HAP-1 (cell line): Measurements from ENCODE around the gene MOV10L1.

Experiments
- DNase-seq, 2 experiments: peaks; one replicate each; pipeline ENCODE4 v3.0.0-alpha.2; 2016 to 2020; ENCODE audit warnings: low spot score in 2 of 2
- H3K27me3 ChIP-seq: fragments of 250-450 bp; sonication (Bioruptor Pico); 2 replicates; pipeline ENCODE4 v1.5.1; 2020; ENCODE audit warnings: low read depth, mild to moderate bottlenecking, moderate library complexity
- H3K36me3 ChIP-seq: fragments of 250-450 bp; sonication (Bioruptor Pico); replicated peaks from 2 replicates; pipeline ENCODE4 v1.5.1; 2020; ENCODE audit warnings: mild to moderate bottlenecking
- H3K4me1 ChIP-seq: fragments of 250-450 bp; sonication (Bioruptor Pico); 2 replicates; pipeline ENCODE4 v1.5.1; 2020; ENCODE audit warnings: mild to moderate bottlenecking
- H3K4me3 ChIP-seq: fragments of 250-450 bp; sonication (Bioruptor Pico); 2 replicates; pipeline ENCODE4 v1.5.1; 2020; ENCODE audit warnings: mild to moderate bottlenecking, moderate library complexity
- H3K9me3 ChIP-seq: fragments of 250-450 bp; sonication (Bioruptor Pico); 2 replicates; pipeline ENCODE4 v1.5.1; 2020; ENCODE audit warnings: mild to moderate bottlenecking, moderate library complexity
- in situ Hi-C: fragments of 300-500 bp; cut with MboI; formaldehyde crosslinking; loops from 3 replicates; pipeline ENCODE4 v1.14.3; 2020; ENCODE audit warnings: low sequenced_read_pairs, inconsistent platforms, mixed read lengths

MOV10L1 gene

DNA sequence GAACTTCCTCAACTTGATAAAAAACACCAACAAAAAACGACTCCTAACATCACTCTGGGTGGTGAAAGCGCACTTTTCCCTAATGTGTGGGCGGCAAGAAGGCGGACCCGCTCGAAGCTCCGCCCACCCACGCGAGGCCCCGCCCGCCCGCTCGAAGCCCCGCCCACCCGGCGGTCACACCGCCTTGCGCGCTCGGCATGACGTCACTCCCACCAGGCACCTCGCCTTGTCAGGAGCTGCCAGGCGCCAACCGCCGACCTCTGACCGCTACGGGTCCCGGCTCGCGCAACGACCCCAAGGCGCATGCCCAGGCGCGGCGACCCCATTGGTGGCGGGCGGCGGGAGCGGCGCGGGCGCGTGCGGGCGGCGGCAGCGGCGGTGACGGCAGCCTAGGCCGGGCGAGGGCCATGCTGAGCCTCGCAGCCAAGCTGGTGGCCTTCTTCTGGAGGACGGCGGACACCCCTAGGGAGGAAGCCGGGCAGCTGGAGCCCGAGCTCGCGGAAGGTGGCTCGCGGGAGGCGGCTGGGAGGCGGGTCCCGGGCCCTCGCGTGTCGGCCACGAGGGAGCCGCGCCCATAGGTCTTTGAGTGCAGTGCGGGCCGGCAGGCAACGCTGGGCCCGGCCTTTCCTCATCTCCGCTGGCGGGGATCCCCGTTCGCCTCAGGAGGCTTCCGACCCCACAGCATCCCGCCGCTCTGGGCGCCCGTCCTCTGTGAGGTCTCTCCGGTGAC is at the start of gene MOV10L1:
MOV10L1 (plus strand) TSS at position 325 of the 730 bp plus-strand sequence; CDS start at position 408, 83 bp downstream.
- H3K27me3 ChIP-seq: no peaks in the 10 kb centered on the region
- no peaks in the 10 kb centered on the region for H3K4me1 ChIP-seq
- no peak for DNase-seq
- peaks cover 3% of the 10 kb centered on the region; the same call in 1 of the 2 replicates for H3K9me3 ChIP-seq
- no peaks in the 10 kb centered on the region for H3K36me3 ChIP-seq
- no peak within 1 kb of the TSS for H3K4me3 ChIP-seq
- in situ Hi-C loops: no loop called here

- H3K9me3 ChIP-seq: 0 out of 2 replicates have a peak, but pooled peaks cover 2% of the 10 kb centered on the region
- DNase-seq: no peak
- in situ Hi-C loops: no loop called here
Measured at GRCh38 chr22:50040717-50041116, 49.1 kb upstream of the MOV10L1 start.

DNA sequence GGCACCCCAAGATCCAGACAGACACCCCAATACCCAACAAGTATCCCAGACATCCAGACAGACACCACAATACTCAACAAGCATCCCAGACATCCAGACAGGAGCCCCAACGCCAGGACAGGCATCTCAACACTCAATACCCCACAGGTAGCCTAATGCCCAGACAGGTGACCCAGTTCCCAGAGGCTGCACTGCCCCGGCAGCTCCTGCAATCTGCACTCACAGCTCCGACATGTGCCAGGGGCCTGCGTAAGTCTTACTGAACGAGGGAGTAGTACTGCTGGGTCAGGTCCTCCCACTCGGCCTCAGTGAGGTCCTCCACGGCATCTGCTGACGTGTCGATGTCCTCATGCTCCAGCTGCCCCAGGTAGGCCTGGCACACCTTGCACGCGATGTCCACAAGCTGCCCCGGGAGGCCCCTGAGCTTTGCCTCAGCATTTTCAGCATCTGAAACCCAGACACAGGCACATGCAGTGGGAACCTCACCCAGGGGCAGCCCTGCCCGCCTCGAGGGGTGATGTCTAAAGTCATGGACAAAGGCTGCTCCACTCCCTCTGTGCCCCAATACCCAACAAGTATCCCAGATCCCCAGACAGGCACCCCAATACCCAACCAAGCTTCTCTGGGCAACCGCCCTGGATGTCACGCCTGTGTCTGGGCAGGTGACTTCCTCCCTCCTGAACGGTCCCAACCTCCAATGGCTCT is 48.3 kb upstream of the MOV10L1 start:
- Histone ChIP-seq H3K4me1 (no peaks in the 10 kb centered on the region), H3K36me3 (no peaks in the 10 kb centered on the region), H3K4me3 (no peak overlapping the region), H3K9me3 (0 out of 2 replicates have a peak, but pooled peaks cover 2% of the 10 kb centered on the region), H3K27me3 (peaks cover 3% of the 10 kb centered on the region; the same call in 1 of the 2 replicates)
- in situ Hi-C loops: no loop called here
- no peak for DNase-seq

More at GRCh38 chr22:50040717-50041116, 49.1 kb upstream of the MOV10L1 start:
- peaks cover 3% of the 10 kb centered on the region; the same call in 1 of the 2 replicates for H3K27me3 ChIP-seq
- H3K4me3 ChIP-seq: no peak overlapping the region
- H3K4me1 ChIP-seq: no peaks in the 10 kb centered on the region
- H3K36me3 ChIP-seq: no peaks in the 10 kb centered on the region

DNA sequence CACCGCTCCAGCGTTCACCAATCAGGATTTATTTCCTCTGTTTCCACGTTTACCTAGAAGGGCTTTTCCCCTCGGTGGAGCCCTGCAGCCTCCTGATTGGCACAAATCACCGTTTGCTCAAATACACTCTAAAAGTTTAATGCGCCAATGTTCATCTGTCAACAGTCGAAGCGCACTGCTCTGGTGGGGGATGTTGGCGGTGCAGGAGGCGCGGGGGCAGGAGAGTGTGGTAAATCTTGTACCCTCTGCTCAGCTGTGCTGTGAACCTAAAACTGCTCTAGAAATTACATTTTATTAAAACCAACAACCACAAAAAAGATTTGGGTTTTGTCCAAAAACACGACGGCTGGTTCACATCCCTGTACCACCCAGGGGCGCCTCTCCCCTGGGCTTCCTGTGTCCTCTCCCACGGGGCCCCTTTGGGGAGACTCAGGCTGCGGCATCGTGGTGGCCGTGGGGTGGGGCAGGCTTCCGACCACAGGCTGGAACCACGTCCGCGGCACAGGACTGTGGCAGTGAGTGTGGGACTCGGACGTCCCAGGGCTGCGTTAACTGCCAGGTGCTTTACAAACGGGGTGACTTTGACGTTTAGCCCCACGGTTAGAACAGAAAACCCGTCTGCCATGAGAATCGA is 45.2 kb upstream of the MOV10L1 start:
- in situ Hi-C loops: no loop called here
- Histone ChIP-seq H3K36me3 (no peaks in the 10 kb centered on the region), H3K4me3 (no peak overlapping the region), H3K4me1 (no peaks in the 10 kb centered on the region), H3K9me3 (0 out of 2 replicates have a peak, but pooled peaks cover 2% of the 10 kb centered on the region), H3K27me3 (peaks cover 3% of the 10 kb centered on the region; the same call in 1 of the 2 replicates)
- no peak for DNase-seq

- DNase-seq: no peak
- Histone ChIP-seq H3K4me3 (no peak overlapping the region), H3K9me3 (0 out of 2 replicates have a peak, but pooled peaks cover 2% of the 10 kb centered on the region), H3K36me3 (no peaks in the 10 kb centered on the region), H3K27me3 (peaks cover 3% of the 10 kb centered on the region; the same call in 1 of the 2 replicates), H3K4me1 (no peaks in the 10 kb centered on the region)
- in situ Hi-C loops: no loop called here
Measured at GRCh38 chr22:50045211-50046018, 44.4 kb upstream of the MOV10L1 start.

GRCh38 chr22:50046019-50046415 is 43.8 kb upstream of the MOV10L1 start:
- DNase-seq: no peak
- Histone ChIP-seq H3K36me3 (no peaks in the 10 kb centered on the region), H3K9me3 (0 out of 2 replicates have a peak, but pooled peaks cover 2% of the 10 kb centered on the region), H3K4me1 (no peaks in the 10 kb centered on the region), H3K4me3 (no peak overlapping the region), H3K27me3 (peaks cover 3% of the 10 kb centered on the region; the same call in 1 of the 2 replicates)
- in situ Hi-C loops: no loop called here

DNA sequence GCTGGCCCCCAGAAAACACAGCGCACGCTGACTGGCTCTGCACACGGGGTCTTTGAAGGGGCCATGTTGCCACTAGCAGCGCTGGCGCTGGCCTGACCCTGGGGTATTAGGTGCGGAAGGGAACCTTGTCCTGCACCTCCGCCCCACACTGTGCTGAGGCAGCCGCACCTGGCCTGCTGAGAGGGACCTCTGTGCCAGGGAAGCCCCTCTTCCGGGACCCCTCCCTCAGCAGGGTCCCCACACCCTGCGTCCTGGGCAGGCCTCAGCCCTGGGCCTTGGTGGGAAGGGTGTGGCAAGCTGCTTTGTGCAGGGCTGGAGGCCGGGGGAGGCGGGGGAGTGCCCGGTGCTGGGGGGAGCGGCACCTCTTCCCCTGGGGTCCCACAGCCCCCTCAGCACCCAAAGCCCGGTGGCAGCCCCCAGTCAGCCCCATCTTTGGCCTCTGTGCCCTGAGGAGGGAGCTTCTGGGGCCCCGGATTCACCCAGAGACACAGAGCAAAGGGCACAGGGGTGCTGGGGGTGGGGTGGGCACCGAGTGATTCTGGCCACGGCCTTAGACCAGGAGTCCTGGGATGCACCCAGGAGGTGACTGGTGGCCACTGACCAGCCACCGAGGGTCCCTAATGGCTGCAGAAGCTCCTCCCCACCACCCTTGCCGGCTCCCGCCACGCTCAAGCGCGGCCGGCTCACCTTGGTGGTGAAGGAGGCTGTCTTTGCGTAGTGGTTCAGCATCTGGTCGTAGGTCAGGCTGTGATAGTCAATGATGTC is 43.1 kb upstream of the MOV10L1 start:
- in situ Hi-C loops: no loop called here
- H3K27me3 ChIP-seq: peaks cover 3% of the 10 kb centered on the region; the same call in 1 of the 2 replicates
- DNase-seq: no peak

GRCh38 chr22:50047346-50047745 is 42.5 kb upstream of the MOV10L1 start:
- no peaks in the 10 kb centered on the region for H3K4me1 ChIP-seq
- in situ Hi-C loops: no loop called here
- DNase-seq: no peak
- no peaks in the 10 kb centered on the region for H3K36me3 ChIP-seq
- no peak overlapping the region for H3K4me3 ChIP-seq
- H3K9me3 ChIP-seq: peaks cover 3% of the 10 kb centered on the region; the same call in 1 of the 2 replicates
- peaks cover 3% of the 10 kb centered on the region; the same call in 1 of the 2 replicates for H3K27me3 ChIP-seq

More for the DNA sequence above, 43.1 kb upstream of the MOV10L1 start:
- Histone ChIP-seq H3K9me3 (0 out of 2 replicates have a peak, but pooled peaks cover 2% of the 10 kb centered on the region), H3K4me1 (no peaks in the 10 kb centered on the region), H3K4me3 (no peak overlapping the region), H3K36me3 (no peaks in the 10 kb centered on the region)

DNA sequence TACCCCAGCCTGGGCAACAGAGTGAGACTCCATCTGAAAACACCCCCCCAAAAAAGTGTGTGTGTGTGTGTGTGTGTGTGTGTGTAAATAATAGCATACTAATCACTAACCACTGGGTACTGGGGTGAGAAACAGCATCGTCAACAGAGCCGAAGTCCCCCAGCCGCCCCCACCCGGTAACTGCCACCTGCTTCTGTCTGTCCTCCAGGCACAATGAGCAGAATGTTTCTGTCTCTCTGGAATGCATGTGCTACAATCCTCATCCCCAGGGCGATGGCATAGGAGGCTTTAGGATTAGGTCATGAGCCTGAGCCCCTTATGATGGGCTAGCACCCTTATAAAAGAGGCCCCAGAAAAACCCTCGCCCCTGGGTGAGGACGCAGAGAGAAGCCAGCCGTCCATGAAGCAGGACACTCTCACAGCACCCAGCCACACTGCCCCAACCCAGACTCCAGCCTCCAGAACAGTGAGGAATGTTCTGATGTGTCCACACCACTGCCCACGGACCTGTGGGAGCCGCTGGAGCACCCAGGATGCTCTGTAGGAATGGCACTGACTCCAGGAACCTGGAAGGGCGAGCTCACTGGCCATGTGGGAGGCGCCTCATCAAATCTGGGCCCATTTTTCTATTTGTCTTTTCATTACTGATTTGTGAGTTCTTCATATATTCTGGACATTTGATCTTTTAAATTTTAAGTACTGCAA is 41.6 kb upstream of the MOV10L1 start:
- Histone ChIP-seq H3K36me3 (no peaks in the 10 kb centered on the region), H3K27me3 (peaks cover 3% of the 10 kb centered on the region; the same call in 1 of the 2 replicates), H3K4me1 (no peaks in the 10 kb centered on the region), H3K4me3 (no peak overlapping the region), H3K9me3 (peaks cover 3% of the 10 kb centered on the region; the same call in 1 of the 2 replicates)
- in situ Hi-C loops: no loop called here
- no peak for DNase-seq

DNA sequence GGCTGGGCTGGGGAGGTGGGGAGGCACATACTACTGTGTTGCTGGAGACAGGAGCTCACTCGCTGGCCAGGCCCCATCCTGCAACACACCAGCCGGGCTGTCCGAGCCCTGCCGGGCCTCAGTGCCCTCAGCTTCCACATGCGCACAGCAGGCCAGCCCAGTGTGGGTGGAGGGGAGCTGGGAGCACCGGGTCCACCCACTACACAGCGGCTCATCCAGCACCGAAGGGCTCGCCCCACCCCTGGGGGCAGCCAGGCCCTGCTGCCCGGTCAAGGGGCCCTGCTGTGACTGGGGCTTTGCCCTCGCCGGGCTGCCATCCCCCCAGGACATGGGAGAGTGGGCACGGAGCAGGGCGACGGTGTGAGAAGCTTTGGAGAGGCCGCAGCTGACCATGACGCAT is 41.0 kb upstream of the MOV10L1 start:
- H3K4me1 ChIP-seq: no peaks in the 10 kb centered on the region
- H3K9me3 ChIP-seq: peaks cover 3% of the 10 kb centered on the region; the same call in 1 of the 2 replicates
- in situ Hi-C loops: no loop called here
- H3K36me3 ChIP-seq: no peaks in the 10 kb centered on the region
- H3K4me3 ChIP-seq: no peak overlapping the region
- no peak for DNase-seq
- no peaks in the 10 kb centered on the region; the same call in 1 of the 2 replicates for H3K27me3 ChIP-seq

GRCh38 chr22:50049299-50050195 is 40.3 kb upstream of the MOV10L1 start:
- H3K27me3 ChIP-seq: no peaks in the 10 kb centered on the region
- H3K4me3 ChIP-seq: no peak overlapping the region
- no peaks in the 10 kb centered on the region for H3K36me3 ChIP-seq
- H3K4me1 ChIP-seq: no peaks in the 10 kb centered on the region
- no peak for DNase-seq
- peaks cover 3% of the 10 kb centered on the region; the same call in 1 of the 2 replicates for H3K9me3 ChIP-seq
- in situ Hi-C loops: no loop called here
